SH-SY5Y (cell line): Measurements from ENCODE around the gene PPME1.

ENCODE experiments used
- GATA2 ChIP-seq: IDR thresholded peaks from 2 replicates; pipeline ENCODE4 v1.6.1; 2011; ENCODE audit warnings: mild to moderate bottlenecking, low read depth, low read length
- GATA3 ChIP-seq: IDR thresholded peaks from 2 replicates; pipeline ENCODE4 v1.6.1; 2011; ENCODE audit warnings: low read depth, mild to moderate bottlenecking, low read length, moderate library complexity

DNA sequence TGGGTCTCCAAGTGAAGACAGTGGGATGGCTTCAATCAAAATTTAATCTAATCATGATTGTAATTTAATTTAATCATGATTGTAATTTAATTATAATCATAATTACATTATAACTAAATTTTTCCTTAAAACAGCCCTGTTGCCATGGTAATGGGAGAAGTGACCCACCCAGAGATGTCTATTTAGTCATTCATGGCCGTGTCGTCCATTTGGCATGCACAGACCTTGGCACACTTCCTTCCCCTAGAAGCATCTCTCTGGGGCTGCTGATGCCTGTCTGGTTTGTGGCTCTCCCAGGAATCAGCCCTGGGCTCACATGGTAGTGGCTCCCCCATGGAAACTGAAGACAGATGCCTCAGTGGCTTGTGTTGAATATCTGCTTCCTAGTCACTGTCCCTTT lies 113.4 kb downstream of the PPME1 start:
- TF ChIP-seq GATA2 (no peak), GATA3 (no peak)
